Activated T-helper 9 cell treated with anti-CD3 and anti-CD28 coated beads, Interleukin-2, amount 50 U/mL, for 16 hours (primary cell): ENCODE data around the gene NSMCE4A.
"Not testable (repeated sequence)": the region's sequence is repeated elsewhere in the genome, so short reads cannot be mapped to it uniquely, and the experiment has no call there.

ENCODE experiments used
- DNase-seq: peaks from one replicate; pipeline ENCODE4 v3.0.0-alpha.2; 2020; ENCODE audit warnings: low read depth

NSMCE4A gene, protein sequence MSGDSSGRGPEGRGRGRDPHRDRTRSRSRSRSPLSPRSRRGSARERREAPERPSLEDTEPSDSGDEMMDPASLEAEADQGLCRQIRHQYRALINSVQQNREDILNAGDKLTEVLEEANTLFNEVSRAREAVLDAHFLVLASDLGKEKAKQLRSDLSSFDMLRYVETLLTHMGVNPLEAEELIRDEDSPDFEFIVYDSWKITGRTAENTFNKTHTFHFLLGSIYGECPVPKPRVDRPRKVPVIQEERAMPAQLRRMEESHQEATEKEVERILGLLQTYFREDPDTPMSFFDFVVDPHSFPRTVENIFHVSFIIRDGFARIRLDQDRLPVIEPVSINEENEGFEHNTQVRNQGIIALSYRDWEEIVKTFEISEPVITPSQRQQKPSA

DNA sequence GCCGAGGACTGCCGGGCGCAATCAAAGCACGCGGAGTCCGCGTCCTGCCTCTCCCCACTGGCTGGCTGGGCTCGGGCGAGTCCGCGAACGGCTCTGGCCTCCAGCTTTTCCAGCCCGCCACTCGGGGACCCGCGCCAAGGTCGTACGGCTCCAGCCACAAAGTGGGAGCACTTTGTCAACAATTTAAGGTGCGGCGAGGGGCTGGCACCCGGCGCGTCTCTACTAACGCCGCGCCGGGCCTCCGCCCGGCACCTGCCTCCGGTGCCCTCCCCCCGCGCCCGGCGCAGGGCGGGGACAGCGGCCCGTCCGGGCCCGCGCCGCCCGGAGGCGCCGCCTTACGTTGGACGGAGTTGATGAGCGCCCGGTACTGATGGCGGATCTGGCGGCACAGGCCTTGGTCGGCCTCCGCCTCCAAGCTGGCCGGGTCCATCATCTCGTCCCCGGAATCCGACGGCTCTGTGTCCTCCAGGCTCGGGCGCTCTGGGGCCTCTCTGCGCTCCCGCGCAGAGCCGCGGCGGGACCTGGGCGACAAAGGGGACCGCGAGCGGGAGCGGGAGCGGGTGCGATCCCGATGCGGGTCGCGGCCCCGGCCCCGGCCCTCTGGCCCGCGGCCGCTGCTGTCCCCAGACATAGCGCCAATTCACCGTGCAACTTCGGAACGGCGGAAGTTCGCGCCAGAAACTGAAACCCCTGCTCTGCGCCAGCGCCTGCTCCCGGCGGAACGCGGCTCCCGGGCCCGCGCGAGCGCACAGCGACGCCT, at the start of gene NSMCE4A:
Gene NSMCE4A (minus strand): TSS at position 683 of the 760 bp plus-strand sequence. CDS start 52 bp downstream, at position 631.
- peak; percentile 62 for DNase-seq

GRCh38 chr10:122023257-122023656, 48.2 kb upstream of the NSMCE4A start:
- not testable (repeated sequence) for DNase-seq

GRCh38 chr10:122022276-122022675, 47.3 kb upstream of the NSMCE4A start:
- no peak for DNase-seq

DNA sequence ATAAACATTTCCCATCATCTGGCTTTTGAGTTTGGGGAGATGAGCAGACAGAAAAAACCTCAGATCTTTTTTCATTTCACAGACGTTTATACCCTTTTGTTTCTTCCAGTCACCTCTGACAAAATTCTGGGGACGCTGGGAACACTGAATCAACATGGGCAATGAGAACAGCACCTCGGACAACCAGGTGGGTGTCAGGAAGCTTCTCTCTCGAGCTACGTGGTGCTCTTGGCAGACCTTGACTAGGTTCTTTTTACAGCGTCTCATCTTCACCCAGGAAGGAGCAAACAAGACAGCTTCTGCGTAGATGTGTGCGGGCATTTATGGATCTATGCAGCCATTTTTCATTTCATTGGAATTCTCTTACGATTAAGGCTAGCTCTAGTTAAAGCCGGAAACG, 46.8 kb upstream of the NSMCE4A start:
- DNase-seq, result no peak

DNA sequence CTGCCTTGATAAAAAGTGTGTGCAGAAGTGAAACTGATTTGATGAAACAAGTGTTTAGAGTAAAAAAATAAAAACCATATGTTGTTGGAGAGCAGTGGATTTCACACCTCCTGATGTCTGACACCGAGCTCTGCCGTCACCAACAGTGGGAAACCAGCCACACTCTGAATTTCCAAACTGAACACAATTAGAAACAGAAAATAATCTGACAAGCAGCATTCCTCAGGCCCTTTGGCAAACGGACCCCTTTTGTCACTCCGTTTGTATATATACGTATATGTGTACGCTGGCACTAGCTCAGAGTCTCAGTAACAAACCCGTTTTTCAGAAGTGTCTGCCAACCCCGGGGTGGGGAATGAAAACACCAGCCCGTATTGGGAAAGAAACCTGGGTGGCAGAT, 46.4 kb upstream of the NSMCE4A start:
- no peak for DNase-seq

- no peak for DNase-seq
Observed at GRCh38 chr10:122020226-122020625, 45.2 kb upstream of the NSMCE4A start.

DNA sequence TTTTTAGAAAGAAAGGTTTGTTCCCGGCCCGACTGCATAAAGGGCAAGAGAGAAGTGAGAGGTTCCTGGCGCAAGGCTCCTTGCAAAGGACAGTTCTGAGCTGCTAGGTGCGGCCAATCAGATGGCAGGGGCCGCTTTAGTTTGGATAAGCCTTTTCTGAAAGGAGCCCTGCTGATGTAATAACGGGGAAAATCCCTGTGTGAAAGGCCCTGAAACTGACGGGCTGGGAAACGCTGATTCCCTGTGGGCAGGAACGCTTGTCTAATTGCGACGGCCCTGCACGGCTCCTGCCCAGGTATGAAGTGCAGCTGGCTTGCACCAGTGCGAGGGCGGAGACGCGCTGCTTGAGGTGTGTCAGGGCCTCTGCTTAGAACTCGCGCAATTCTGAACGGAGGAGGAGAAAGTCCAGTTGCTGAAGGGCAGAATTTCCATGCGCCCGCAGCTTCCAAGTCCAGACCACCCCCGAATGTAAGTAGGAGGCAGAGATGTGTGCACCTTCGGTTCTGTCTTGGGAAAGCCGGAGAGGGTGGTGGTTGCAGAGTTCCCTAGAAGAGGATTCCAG, 44.5 kb upstream of the NSMCE4A start:
- DNase-seq, result no peak

DNA sequence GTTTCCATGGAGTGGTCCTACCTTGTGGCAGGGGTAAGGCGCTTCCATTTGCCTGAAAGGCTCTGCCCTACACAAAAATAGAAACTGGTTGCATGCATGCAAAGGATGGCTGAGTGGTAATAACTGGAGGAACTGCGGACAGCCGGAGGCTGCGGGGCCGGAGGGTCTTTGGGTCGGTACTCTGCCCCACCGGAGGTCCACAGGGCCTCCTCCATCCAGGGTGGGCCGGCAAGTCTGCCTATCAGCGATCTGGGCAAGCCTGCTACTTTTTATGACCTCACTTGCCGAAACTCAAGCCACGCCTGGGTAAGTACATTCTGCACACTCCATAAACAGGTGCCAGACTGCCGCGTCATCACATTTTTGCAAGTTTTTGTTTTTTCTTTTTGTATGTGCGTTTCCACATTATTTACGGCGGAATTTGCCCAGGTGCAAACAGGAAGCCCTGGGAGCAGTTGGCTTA, 44.0 kb upstream of the NSMCE4A start:
- DNase-seq, result no peak

DNA sequence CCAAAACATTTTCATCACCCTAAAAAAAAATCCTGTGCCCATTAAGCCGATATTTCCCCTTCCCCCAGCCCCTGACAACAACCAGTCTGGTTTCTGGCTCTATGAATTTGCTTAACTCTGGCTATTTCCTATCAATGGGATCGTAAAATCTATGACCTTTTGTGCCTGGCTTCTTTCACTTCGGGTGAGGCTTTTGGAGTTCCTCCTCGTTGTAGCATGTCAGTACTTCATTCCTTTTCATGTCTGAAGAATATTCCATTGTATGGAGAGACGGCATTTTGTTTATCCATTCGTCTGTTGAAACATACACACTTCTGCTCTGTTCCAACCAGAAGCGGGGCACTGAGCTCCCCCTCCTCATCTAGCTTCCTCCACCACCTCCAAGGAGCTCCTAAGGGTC, 43.5 kb upstream of the NSMCE4A start:
- DNase-seq, result no peak

DNA sequence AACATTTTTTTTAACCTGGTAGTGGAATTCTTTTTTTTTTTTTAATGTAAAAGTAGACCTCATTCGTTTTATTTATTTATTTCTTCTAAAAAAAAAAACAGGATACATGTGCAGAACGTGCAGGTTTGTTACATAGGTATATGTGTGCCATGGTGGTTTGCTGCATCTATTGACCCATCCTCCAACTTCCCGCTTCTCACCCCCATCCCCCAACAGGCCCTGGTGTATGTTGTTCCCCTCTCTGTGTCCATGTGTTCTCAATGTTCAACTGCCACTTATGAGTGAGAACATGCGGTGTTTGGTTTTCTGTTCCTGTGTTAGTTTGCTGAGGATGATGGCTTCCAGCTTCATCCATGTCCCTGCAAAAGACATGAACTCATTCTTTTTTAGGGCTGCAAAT, 42.9 kb upstream of the NSMCE4A start:
- not testable (repeated sequence) for DNase-seq

- no peak for DNase-seq
Observed at GRCh38 chr10:122014652-122015248, 39.7 kb upstream of the NSMCE4A start.

DNA sequence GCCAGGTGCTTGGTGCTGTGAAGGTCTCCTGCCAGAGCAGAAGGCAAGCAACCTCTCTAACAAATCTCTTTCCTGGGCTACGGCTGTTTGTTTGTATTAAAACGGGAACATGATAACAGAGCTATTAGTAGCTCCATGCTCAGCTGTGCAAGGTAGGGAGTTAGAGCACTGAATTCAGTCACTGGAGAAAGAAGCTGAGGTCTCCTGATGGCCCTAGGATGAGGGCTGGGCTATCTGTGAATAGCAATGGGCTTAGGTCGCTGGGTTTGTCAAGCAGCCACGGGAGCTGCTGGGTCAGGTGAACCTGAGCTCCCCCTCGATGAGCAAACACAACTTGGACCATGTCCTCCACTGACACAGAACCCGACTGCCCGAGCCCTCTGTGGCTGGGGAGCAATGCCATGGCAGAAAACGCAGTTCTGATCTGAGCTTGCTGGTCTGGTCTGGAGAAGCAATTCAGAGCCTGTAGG, 38.3 kb upstream of the NSMCE4A start:
- DNase-seq, result no peak

- DNase-seq, result no peak
Observed at GRCh38 chr10:122012731-122013130, 37.7 kb upstream of the NSMCE4A start.

- no peak for DNase-seq
Observed at GRCh38 chr10:122010405-122011050, 35.5 kb upstream of the NSMCE4A start.

- DNase-seq, result no peak
Observed at GRCh38 chr10:122007415-122007814, 32.4 kb upstream of the NSMCE4A start.

- DNase-seq, result no peak
Observed at GRCh38 chr10:122001698-122002097, 26.7 kb upstream of the NSMCE4A start.

- no peak for DNase-seq
Observed at GRCh38 chr10:121999301-121999700, 24.3 kb upstream of the NSMCE4A start.

- no peak for DNase-seq
Observed at GRCh38 chr10:121998462-121998861, 23.4 kb upstream of the NSMCE4A start.

DNA sequence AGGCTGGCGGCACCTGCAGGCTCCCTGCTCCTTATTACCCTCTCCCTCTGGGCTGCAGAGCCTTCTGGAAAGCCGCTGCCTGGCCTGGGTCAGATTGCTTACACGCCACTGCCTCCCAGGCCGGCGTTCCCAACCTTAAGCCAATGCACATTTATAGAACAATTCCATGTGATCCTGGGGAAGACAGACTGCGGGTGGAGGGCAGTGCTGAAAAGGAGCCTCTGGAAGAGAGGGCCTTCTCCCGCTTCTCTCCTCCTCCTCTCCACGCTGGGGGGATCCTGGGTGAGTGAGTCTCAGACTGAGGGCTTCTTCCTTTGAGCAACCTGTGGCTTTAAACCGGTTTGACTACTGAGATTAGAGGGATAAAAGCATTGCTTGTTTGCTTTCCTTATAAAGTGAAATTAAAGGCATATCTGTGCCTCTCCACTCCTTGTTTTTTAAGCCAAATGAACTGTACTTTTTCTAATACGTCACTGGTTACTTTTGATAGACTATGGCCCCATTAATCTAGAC, 19.5 kb upstream of the NSMCE4A start:
- DNase-seq, result no peak

GRCh38 chr10:121991727-121992126, 16.7 kb upstream of the NSMCE4A start:
- DNase-seq, result not testable (repeated sequence)

DNA sequence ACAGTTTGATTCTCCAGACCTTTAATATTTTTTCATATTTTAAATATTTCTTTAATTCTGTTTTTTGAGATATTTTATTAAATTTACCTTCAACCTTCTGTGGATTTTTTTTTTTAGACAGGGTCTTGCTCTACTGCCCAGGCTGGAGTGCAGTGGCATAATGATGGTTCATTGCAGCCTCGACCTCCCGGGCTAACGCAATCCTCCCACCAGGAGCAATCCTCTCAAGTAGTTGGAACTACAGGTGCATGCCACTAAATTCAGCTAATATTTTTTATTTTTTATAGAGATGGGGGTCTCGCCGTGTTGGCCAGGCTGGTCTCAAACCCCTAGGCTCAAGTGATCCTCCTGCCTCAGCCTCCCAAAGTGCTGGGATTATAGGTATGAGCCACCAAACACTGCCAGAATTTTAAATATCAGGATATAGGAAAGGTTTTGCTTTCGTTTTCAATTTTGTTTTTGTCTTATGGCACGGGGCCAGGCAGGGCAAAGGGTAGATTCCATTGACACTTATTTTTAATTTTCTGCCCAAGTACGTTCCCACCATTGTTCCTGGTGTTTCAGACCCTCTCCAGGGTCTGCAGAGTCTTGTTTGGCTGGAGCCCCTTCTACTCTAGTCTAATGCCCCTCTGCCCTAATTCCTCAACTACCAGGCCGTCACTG, 15.1 kb upstream of the NSMCE4A start:
- DNase-seq, result no peak
